BLaER1 (cell line): ENCODE data around the gene MYL12B.

ENCODE experiments used
- H3K27ac ChIP-seq: shearing (Covaris generic); formaldehyde crosslinking; 2 replicates; pipeline ENCODE4 v1.8.1; 2022
- H3K27me3 ChIP-seq: shearing (Covaris generic); formaldehyde crosslinking; 2 replicates; pipeline ENCODE4 v1.8.1; 2022
- H3K36me3 ChIP-seq: shearing (Covaris generic); formaldehyde crosslinking; 2 replicates; pipeline ENCODE4 v1.8.1; 2022
- H3K4me1 ChIP-seq: shearing (Covaris generic); formaldehyde crosslinking; 2 replicates; pipeline ENCODE4 v1.8.1; 2022
- H3K4me2 ChIP-seq: shearing (Covaris generic); formaldehyde crosslinking; 2 replicates; pipeline ENCODE4 v1.8.1; 2022
- H3K4me3 ChIP-seq: shearing (Covaris generic); formaldehyde crosslinking; 2 replicates; pipeline ENCODE4 v1.8.1; 2022
- H3K9ac ChIP-seq: shearing (Covaris generic); formaldehyde crosslinking; 2 replicates; pipeline ENCODE4 v1.8.1; 2022
- H3K9me3 ChIP-seq: shearing (Covaris generic); formaldehyde crosslinking; 2 replicates; pipeline ENCODE4 v1.8.1; 2022
- H4K20me1 ChIP-seq: shearing (Covaris generic); formaldehyde crosslinking; 2 replicates; pipeline ENCODE4 v1.8.1; 2022
- Cebpa-rat ChIP-seq: shearing (Covaris generic); IDR thresholded peaks from 2 replicates; pipeline ENCODE4 v1.8.1; 2022

Gene MYL12B

GRCh38 chr18:3284501-3284900 is 22.6 kb downstream of the MYL12B start:
- H3K9me3 ChIP-seq, result peaks cover 3% of the 10 kb centered on the region; the same call in 1 of the 2 replicates
- H3K27ac ChIP-seq, result no peak overlapping the region
- no peaks in the 10 kb centered on the region; the same call in 1 of the 2 replicates for H4K20me1 ChIP-seq
- peaks cover 12% of the 10 kb centered on the region for H3K4me1 ChIP-seq
- H3K4me2 ChIP-seq, result no peak overlapping the region
- H3K27me3 ChIP-seq, result no peaks in the 10 kb centered on the region
- no peak for TF ChIP-seq Cebpa-rat
- no peaks in the 10 kb centered on the region for H3K36me3 ChIP-seq
- no peak overlapping the region for H3K4me3 ChIP-seq
- H3K9ac ChIP-seq, result no peak overlapping the region

GRCh38 chr18:3286159-3286558 is 24.2 kb downstream of the MYL12B start:
- H3K36me3 ChIP-seq, result no peaks in the 10 kb centered on the region
- H4K20me1 ChIP-seq, result no peaks in the 10 kb centered on the region
- H3K27me3 ChIP-seq, result no peaks in the 10 kb centered on the region
- no peak overlapping the region for H3K4me2 ChIP-seq
- peaks cover 17% of the 10 kb centered on the region; the same call in 1 of the 2 replicates for H3K9me3 ChIP-seq
- H3K27ac ChIP-seq, result no peak overlapping the region
- H3K4me3 ChIP-seq, result no peak overlapping the region
- no peak for TF ChIP-seq Cebpa-rat
- no peaks in the 10 kb centered on the region for H3K4me1 ChIP-seq
- H3K9ac ChIP-seq, result no peak overlapping the region

GRCh38 chr18:3293196-3293951 is 31.4 kb downstream of the MYL12B start:
- no peaks in the 10 kb centered on the region for H3K27me3 ChIP-seq
- TF ChIP-seq Cebpa-rat, result no peak

GRCh38 chr18:3294435-3295080 is 32.6 kb downstream of the MYL12B start:
- Histone ChIP-seq H3K27ac (no peak overlapping the region), H3K36me3 (no peaks in the 10 kb centered on the region), H4K20me1 (no peaks in the 10 kb centered on the region), H3K9ac (no peak overlapping the region), H3K4me2 (no peak overlapping the region), H3K4me3 (no peak overlapping the region), H3K9me3 (peaks cover 32% of the 10 kb centered on the region; the same call in 1 of the 2 replicates), H3K4me1 (peaks cover 4% of the 10 kb centered on the region; the same call in 1 of the 2 replicates), H3K27me3 (no peaks in the 10 kb centered on the region)
- no peak for TF ChIP-seq Cebpa-rat

More at GRCh38 chr18:3293196-3293951, 31.4 kb downstream of the MYL12B start:
- Histone ChIP-seq H3K4me3 (no peak overlapping the region), H3K4me2 (no peak overlapping the region), H3K36me3 (no peaks in the 10 kb centered on the region), H4K20me1 (no peaks in the 10 kb centered on the region), H3K9ac (no peak overlapping the region), H3K27ac (no peak overlapping the region), H3K9me3 (peaks cover 25% of the 10 kb centered on the region; the same call in 1 of the 2 replicates), H3K4me1 (peaks cover 4% of the 10 kb centered on the region; the same call in 1 of the 2 replicates)

DNA sequence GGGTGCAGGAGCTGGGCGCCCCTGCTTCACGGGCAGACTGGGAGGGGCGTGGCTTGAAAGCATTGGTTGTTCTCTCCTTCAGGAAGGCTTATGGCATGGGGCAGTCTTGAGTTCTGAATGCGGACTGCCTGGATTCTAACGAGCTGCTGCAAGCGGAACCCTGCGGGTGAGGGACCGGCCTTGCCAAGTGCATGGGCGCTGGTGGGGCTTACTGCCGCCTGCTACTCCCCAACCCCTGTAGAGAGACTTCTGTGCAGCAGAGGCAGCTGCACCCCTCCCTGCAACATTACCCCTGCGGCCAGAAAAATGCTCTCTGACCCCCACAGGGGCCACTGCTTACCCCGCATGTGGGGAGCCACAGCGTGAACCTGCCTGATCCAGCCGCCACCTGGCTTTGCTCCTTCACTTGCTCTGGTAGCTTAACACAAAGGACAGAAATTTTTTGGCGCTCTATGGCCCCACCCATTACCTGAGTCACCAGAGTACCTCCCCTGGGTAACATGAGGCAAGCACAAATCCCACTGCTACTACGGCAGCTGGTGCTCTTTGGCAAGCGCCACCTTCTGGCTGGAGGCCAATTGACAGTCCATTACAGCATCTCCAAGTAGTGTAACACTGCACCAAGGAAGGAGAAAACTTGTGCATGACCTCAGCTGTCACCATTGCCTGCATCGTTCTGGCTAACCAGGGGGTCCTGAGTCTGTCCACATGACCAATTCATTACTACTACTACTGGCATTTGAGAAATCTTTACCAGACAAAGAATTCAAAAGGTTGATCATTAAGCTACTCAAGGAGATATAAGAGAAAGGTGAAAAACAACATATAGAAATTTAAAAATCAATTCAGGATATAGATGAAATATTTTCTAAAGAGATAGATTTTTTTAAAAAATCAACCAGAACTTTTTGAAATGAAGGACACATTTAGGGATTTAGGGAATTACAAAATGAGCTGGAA is 35.4 kb downstream of the MYL12B start:
- Histone ChIP-seq H3K36me3 (no peaks in the 10 kb centered on the region), H3K27ac (peak overlapping the region; percentile 60), H3K4me3 (peak overlapping the region; percentile 74), H3K27me3 (no peaks in the 10 kb centered on the region), H3K4me2 (peak overlapping the region; percentile 68), H3K9ac (peak overlapping the region; percentile 72), H4K20me1 (no peaks in the 10 kb centered on the region), H3K4me1 (peaks cover 4% of the 10 kb centered on the region; the same call in 1 of the 2 replicates), H3K9me3 (peaks cover 15% of the 10 kb centered on the region; the same call in 1 of the 2 replicates)
- TF ChIP-seq Cebpa-rat, result no peak

- H3K9ac ChIP-seq, result no peak overlapping the region
- H3K27me3 ChIP-seq, result no peaks in the 10 kb centered on the region
- no peak overlapping the region for H3K4me2 ChIP-seq
- H3K4me3 ChIP-seq, result no peak overlapping the region
- no peaks in the 10 kb centered on the region for H3K4me1 ChIP-seq
- no peaks in the 10 kb centered on the region for H4K20me1 ChIP-seq
- no peak overlapping the region for H3K27ac ChIP-seq
- no peaks in the 10 kb centered on the region for H3K36me3 ChIP-seq
- no peak for TF ChIP-seq Cebpa-rat
- H3K9me3 ChIP-seq, result no peaks in the 10 kb centered on the region
Measured at GRCh38 chr18:3304832-3305231, 42.9 kb downstream of the MYL12B start.

- TF ChIP-seq Cebpa-rat, result no peak
- no peak overlapping the region for H3K9ac ChIP-seq
- H3K27ac ChIP-seq, result no peak overlapping the region
- H3K4me1 ChIP-seq, result no peaks in the 10 kb centered on the region
- no peak overlapping the region for H3K4me3 ChIP-seq
- H3K27me3 ChIP-seq, result no peaks in the 10 kb centered on the region
- H3K4me2 ChIP-seq, result no peak overlapping the region
- H3K36me3 ChIP-seq, result no peaks in the 10 kb centered on the region
- no peaks in the 10 kb centered on the region for H3K9me3 ChIP-seq
- no peaks in the 10 kb centered on the region for H4K20me1 ChIP-seq
Measured at GRCh38 chr18:3305354-3305762, 43.4 kb downstream of the MYL12B start.

- no peaks in the 10 kb centered on the region for H4K20me1 ChIP-seq
- H3K4me3 ChIP-seq, result no peak overlapping the region
- no peaks in the 10 kb centered on the region for H3K4me1 ChIP-seq
- H3K36me3 ChIP-seq, result no peaks in the 10 kb centered on the region
- H3K27ac ChIP-seq, result no peak overlapping the region
- H3K9ac ChIP-seq, result no peak overlapping the region
- H3K4me2 ChIP-seq, result no peak overlapping the region
- H3K27me3 ChIP-seq, result no peaks in the 10 kb centered on the region
- no peak for TF ChIP-seq Cebpa-rat
- H3K9me3 ChIP-seq, result no peaks in the 10 kb centered on the region
Measured at GRCh38 chr18:3305933-3306332, 44.0 kb downstream of the MYL12B start.

DNA sequence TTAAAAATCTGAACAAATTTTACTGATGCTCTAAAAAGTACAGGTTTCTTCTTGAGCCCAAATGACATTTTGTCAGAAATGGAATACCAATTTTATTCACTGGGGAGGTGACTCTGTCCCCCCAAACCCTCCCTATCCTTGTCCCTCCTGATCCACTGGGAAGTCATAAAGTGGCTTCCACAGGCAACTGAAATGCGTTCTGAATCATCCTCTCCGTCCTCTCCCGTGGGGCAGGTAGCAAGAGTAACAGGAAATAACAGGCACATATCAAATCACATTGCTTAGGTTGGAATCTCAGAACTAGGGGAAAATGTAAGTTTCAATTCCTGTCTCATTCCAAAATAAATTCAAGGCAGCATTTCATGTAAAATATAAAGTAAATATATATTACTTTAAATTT is 44.5 kb downstream of the MYL12B start:
- no peaks in the 10 kb centered on the region for H3K27me3 ChIP-seq
- H3K36me3 ChIP-seq, result no peaks in the 10 kb centered on the region
- H4K20me1 ChIP-seq, result no peaks in the 10 kb centered on the region
- H3K4me1 ChIP-seq, result no peaks in the 10 kb centered on the region
- H3K27ac ChIP-seq, result no peak overlapping the region
- TF ChIP-seq Cebpa-rat, result no peak
- no peak overlapping the region for H3K4me2 ChIP-seq
- H3K9me3 ChIP-seq, result no peaks in the 10 kb centered on the region
- H3K9ac ChIP-seq, result no peak overlapping the region
- no peak overlapping the region for H3K4me3 ChIP-seq
